HepG2 (cell line): ENCODE results near the gene CCDC34. TPM values are rescaled to one million over a fixed set of nuclear protein-coding genes. Genes with fewer than 3 reads are reported as not detected.

ENCODE experiments used
- ARID2 ChIP-seq: sonication (generic); formaldehyde crosslinking; IDR thresholded peaks from 2 replicates; pipeline ENCODE4 v1.8.1; 2022; ENCODE audit warnings: mild to moderate bottlenecking, missing genetic modification reagents, borderline replicate concordance
- CREM ChIP-seq, 2 experiments: sonication (generic) in 1 of 2; formaldehyde crosslinking in 1 of 2; IDR thresholded peaks; 2 replicates each; pipeline versions ENCODE4 v1.4.0 to v1.6.1; 2016 to 2020; ENCODE audit warnings: antibody characterized with exemption in 1 of 2, mild to moderate bottlenecking in 1 of 2, missing genetic modification reagents in 1 of 2
- FOXJ3 ChIP-seq: sonication (generic); formaldehyde crosslinking; IDR thresholded peaks from 2 replicates; pipeline ENCODE4 v1.4.0; 2020; ENCODE audit warnings: missing genetic modification reagents, mild to moderate bottlenecking, borderline replicate concordance
- HNF4A ChIP-seq: sonication (generic); formaldehyde crosslinking; IDR thresholded peaks from 2 replicates; pipeline ENCODE4 v1.4.0; 2020; ENCODE audit warnings: missing genetic modification reagents
- HNRNPUL1 ChIP-seq: fragments of 200-400 bp; formaldehyde crosslinking; IDR thresholded peaks from 2 replicates; pipeline ENCODE4 v1.6.1; 2017; ENCODE audit warnings: low read depth, mild to moderate bottlenecking, low read length, moderate library complexity
- KLF6 ChIP-seq: IDR thresholded peaks from 2 replicates; pipeline ENCODE4 v1.8.0; 2016; ENCODE audit warnings: missing biosample characterization, missing genetic modification reagents
- MAFG ChIP-seq: sonication (generic); formaldehyde crosslinking; IDR thresholded peaks from 2 replicates; pipeline ENCODE4 v1.5.1; 2020; ENCODE audit warnings: mild to moderate bottlenecking, missing genetic modification reagents
- NFYB ChIP-seq: sonication (generic); formaldehyde crosslinking; IDR thresholded peaks from 2 replicates; pipeline ENCODE4 v1.4.0; 2020; ENCODE audit warnings: missing genetic modification reagents
- PAX8 ChIP-seq: sonication (generic); formaldehyde crosslinking; IDR thresholded peaks from 2 replicates; pipeline ENCODE4 v1.8.0; 2022; ENCODE audit warnings: mild to moderate bottlenecking, missing genetic modification reagents, borderline replicate concordance
- RERE ChIP-seq: IDR thresholded peaks from 2 replicates; pipeline ENCODE4 v1.6.1; 2016; ENCODE audit warnings: low read depth, missing genetic modification reagents, missing compliant biosample characterization
- RFXANK ChIP-seq: IDR thresholded peaks from 2 replicates; pipeline ENCODE4 v1.6.1; 2016
- SKIL ChIP-seq: sonication (generic); formaldehyde crosslinking; IDR thresholded peaks from 2 replicates; pipeline ENCODE4 v1.8.0; 2022; ENCODE audit warnings: missing genetic modification reagents, mild to moderate bottlenecking, moderate library complexity, borderline replicate concordance
- TOE1 ChIP-seq: sonication (generic); formaldehyde crosslinking; IDR thresholded peaks from 2 replicates; pipeline ENCODE4 v1.4.0; 2020; ENCODE audit warnings: mild to moderate bottlenecking, missing genetic modification reagents
- ZBTB7B ChIP-seq: sonication (generic); formaldehyde crosslinking; IDR thresholded peaks from 2 replicates; pipeline ENCODE4 v1.4.0; 2020; ENCODE audit warnings: missing genetic modification reagents
- ZFP36 ChIP-seq: fragments of 150-350 bp; IDR thresholded peaks from 2 replicates; pipeline ENCODE4 v1.6.1; 2018; ENCODE audit warnings: borderline replicate concordance, low read length, low read depth; ENCODE audit not compliant: partially characterized antibody
- ZNF101 ChIP-seq: sonication (generic); formaldehyde crosslinking; IDR thresholded peaks from 2 replicates; pipeline ENCODE4 v1.4.0; 2020; ENCODE audit warnings: mild to moderate bottlenecking, low read depth, missing genetic modification reagents, borderline replicate concordance
- ZNF136 ChIP-seq: sonication (generic); formaldehyde crosslinking; IDR thresholded peaks from 2 replicates; pipeline ENCODE4 v1.8.1; 2022; ENCODE audit warnings: low read depth, mild to moderate bottlenecking, moderate library complexity, missing genetic modification reagents
- ZNF362 ChIP-seq: sonication (generic); formaldehyde crosslinking; IDR thresholded peaks from 2 replicates; pipeline ENCODE4 v1.4.0; 2020; ENCODE audit warnings: missing genetic modification reagents, mild to moderate bottlenecking, borderline replicate concordance
- ZNF543 ChIP-seq: sonication (generic); formaldehyde crosslinking; IDR thresholded peaks from 2 replicates; pipeline ENCODE4 v1.4.0; 2020; ENCODE audit warnings: mild to moderate bottlenecking, missing genetic modification reagents
- ZNF674 ChIP-seq: sonication (generic); formaldehyde crosslinking; IDR thresholded peaks from 2 replicates; pipeline ENCODE4 v1.5.0; 2020; ENCODE audit warnings: low read depth, mild to moderate bottlenecking, missing genetic modification reagents
- ZNF746 ChIP-seq: sonication (generic); formaldehyde crosslinking; IDR thresholded peaks from 2 replicates; pipeline ENCODE4 v1.8.0; 2022; ENCODE audit warnings: mild to moderate bottlenecking, missing genetic modification reagents
- ZNF782 ChIP-seq: sonication (generic); formaldehyde crosslinking; IDR thresholded peaks from 2 replicates; pipeline ENCODE4 v1.4.0; 2020; ENCODE audit warnings: missing genetic modification reagents, mild to moderate bottlenecking, borderline replicate concordance
- polyA plus RNA-seq, 8 experiments: library from polyadenylated mRNA; depleted of rRNA in 3 of 8; stranded (reverse) in 7 of 8; unstranded in 1 of 8; fragments of >200 nt; fragmentation: Illumina TruSeq in 4 of 8; extraction: Trizol in 4 of 8; gene quantifications; 2 replicates each; pipeline versions ENCODE4 v1.2.1 to v1.2.3, GENCODE V29; 2011 to 2016; ENCODE audit warnings: low read depth in 4 of 8, missing spikeins in 1 of 8, mixed read lengths in 1 of 8; ENCODE audit not compliant: insufficient read depth in 1 of 8
- total RNA-seq, 5 experiments: library from RNA; depleted of rRNA; stranded (reverse); fragments of >200 nt; fragmentation: Illumina TruSeq; extraction: Trizol; gene quantifications; 2 replicates each; pipeline ENCODE4 v1.2.3, GENCODE V29; 2016; ENCODE audit warnings: low read depth in 1 of 5

Gene CCDC34
- total and polyA plus RNA-seq, 2 of the 13 experiments (the other 11 are each of a cell fraction or from before 2014, with no cell fraction given) = 7.6 to 34.3 TPM

GRCh38 chr11:27395556-27396258, 32.7 kb upstream of the CCDC34 start (continued):
- TF ChIP-seq RERE = peak; percentile 82; the same call in 1 of the 2 replicates
- TF ChIP-seq KLF6 (CRISPR knock-in tag) = no peak
- TF ChIP-seq MAFG (CRISPR knock-in tag) = no peak
- TF ChIP-seq NFYB (CRISPR knock-in tag) = no peak
- TF ChIP-seq ZNF101 = no peak
- TF ChIP-seq CREM (IDR thresholded peaks at IDR 0.05) = peak; percentile 75
- no peak for TF ChIP-seq CREM (CRISPR knock-in tag; IDR thresholded peaks at IDR 0.05)
- no peak for TF ChIP-seq ZNF746 (CRISPR knock-in tag)
- TF ChIP-seq HNF4A (CRISPR knock-in tag) = peak; percentile 50
- no peak for TF ChIP-seq PAX8 (CRISPR knock-in tag)
- no peak for TF ChIP-seq ZNF674 (CRISPR knock-in tag)
- no peak for TF ChIP-seq SKIL (CRISPR knock-in tag)
- TF ChIP-seq HNRNPUL1 = peak; percentile 92
- no peak for TF ChIP-seq ZNF362 (CRISPR knock-in tag)
- TF ChIP-seq ZNF136 (CRISPR knock-in tag) = peak; percentile 34; the same call in 1 of the 2 replicates
- TF ChIP-seq RFXANK = no peak
- no peak for TF ChIP-seq ZFP36
- TF ChIP-seq ZNF782 (CRISPR knock-in tag) = no peak
- no peak for TF ChIP-seq ZNF543 (CRISPR knock-in tag)
- no peak for TF ChIP-seq TOE1
- peak; percentile 83; the same call in 1 of the 2 replicates for TF ChIP-seq FOXJ3 (CRISPR knock-in tag)
- TF ChIP-seq ARID2 (CRISPR knock-in tag) = no peak
- TF ChIP-seq ZBTB7B (CRISPR knock-in tag) = no peak; the same call in 1 of the 2 replicates
